Ishikawa (cell line): Measurements from ENCODE around the gene NFU1.
A peak's percentile ranks its signal among the peaks of the same experiment; 100 is the strongest.

Experiments used
- CEBPB ChIP-seq: IDR thresholded peaks from 2 replicates; pipeline ENCODE4 v1.6.1; 2012
- CREB1 ChIP-seq: IDR thresholded peaks from 2 replicates; pipeline ENCODE4 v1.6.1; 2012; ENCODE audit warnings: low read depth
- EGR1 ChIP-seq: IDR thresholded peaks from 2 replicates; pipeline ENCODE4 v1.6.1; 2012
- EP300 ChIP-seq: IDR thresholded peaks from 2 replicates; pipeline ENCODE4 v1.6.1; 2012; ENCODE audit warnings: borderline replicate concordance
- FOXM1 ChIP-seq: IDR thresholded peaks from 2 replicates; pipeline ENCODE4 v1.6.1; 2012; ENCODE audit warnings: low read depth, borderline replicate concordance
- MAX ChIP-seq: IDR thresholded peaks from 2 replicates; pipeline ENCODE4 v1.6.1; 2012
- NFIC ChIP-seq: IDR thresholded peaks from 2 replicates; pipeline ENCODE4 v1.6.1; 2012
- RAD21 ChIP-seq: IDR thresholded peaks from 2 replicates; pipeline ENCODE4 v1.6.1; 2012; ENCODE audit warnings: low read depth
- REST ChIP-seq: IDR thresholded peaks from 2 replicates; pipeline ENCODE4 v1.6.1; 2012; ENCODE audit warnings: low read depth, mild to moderate bottlenecking
- TAF1 ChIP-seq: IDR thresholded peaks from 2 replicates; pipeline ENCODE4 v1.6.1; 2012; ENCODE audit warnings: low read depth, mild to moderate bottlenecking
- TCF12 ChIP-seq: IDR thresholded peaks from 2 replicates; pipeline ENCODE4 v1.6.1; 2012; ENCODE audit warnings: low read depth
- TEAD4 ChIP-seq: IDR thresholded peaks from 2 replicates; pipeline ENCODE4 v1.6.1; 2012
- USF1 ChIP-seq: IDR thresholded peaks from 2 replicates; pipeline ENCODE4 v1.6.1; 2012
- YY1 ChIP-seq: IDR thresholded peaks from 2 replicates; pipeline ENCODE4 v1.6.1; 2012; ENCODE audit warnings: low read depth
- ZBTB7A ChIP-seq: IDR thresholded peaks from 2 replicates; pipeline ENCODE4 v1.6.1; 2012; ENCODE audit warnings: low read depth

Gene NFU1

GRCh38 chr2:69436938-69437750 lies at the start of gene NFU1:
TSS of gene NFU1 (minus strand) at chr2:69437435. CDS start at chr2:69437422, 13 bp downstream.
- TF ChIP-seq USF1 (no peak; the same call in 1 of the 2 replicates), YY1 (peak; percentile 96), TAF1 (peak; percentile 99), ZBTB7A (0 out of 2 replicates have a peak, but pooled peaks have one; percentile 65), MAX (peak; percentile 42), TCF12 (no peak; the same call in 1 of the 2 replicates), CREB1 (no peak), EP300 (0 out of 2 replicates have a peak, but pooled peaks have one; percentile 0), EGR1 (no peak; the same call in 1 of the 2 replicates), NFIC (no peak; the same call in 1 of the 2 replicates), FOXM1 (no peak), CEBPB (no peak), TEAD4 (no peak; the same call in 1 of the 2 replicates), RAD21 (no peak), REST (no peak)

- TF ChIP-seq TAF1 (no peak), EP300 (no peak), USF1 (no peak), CREB1 (no peak), TEAD4 (no peak), RAD21 (no peak), ZBTB7A (no peak), CEBPB (no peak), NFIC (no peak), EGR1 (no peak)
Measured at GRCh38 chr2:69483696-69484095, 46.5 kb upstream of the NFU1 start.

- TF ChIP-seq NFIC (no peak), RAD21 (no peak), TEAD4 (no peak), FOXM1 (no peak), CEBPB (no peak), YY1 (no peak), EGR1 (no peak), EP300 (no peak), USF1 (no peak), REST (no peak), ZBTB7A (no peak), TAF1 (no peak), TCF12 (no peak), CREB1 (no peak), MAX (no peak)
Measured at GRCh38 chr2:69483024-69483423, 45.8 kb upstream of the NFU1 start.

GRCh38 chr2:69482471-69482870 lies 45.2 kb upstream of the NFU1 start:
- TF ChIP-seq YY1 = no peak
- TF ChIP-seq EGR1 = no peak
- no peak for TF ChIP-seq RAD21
- TF ChIP-seq CEBPB = no peak
- no peak for TF ChIP-seq FOXM1
- TF ChIP-seq TAF1 = no peak
- no peak for TF ChIP-seq CREB1
- TF ChIP-seq EP300 = no peak
- TF ChIP-seq MAX = no peak
- no peak for TF ChIP-seq USF1
- no peak for TF ChIP-seq NFIC
- no peak for TF ChIP-seq ZBTB7A
- no peak for TF ChIP-seq REST
- TF ChIP-seq TCF12 = no peak
